HG03108 (cell line): ENCODE results near the gene ZNF496.
"Not testable (repeated sequence)": the region's sequence is repeated elsewhere in the genome, so short reads cannot be mapped to it uniquely, and the experiment has no call there.

Experiments used
- ATAC-seq: cut with Tn5 transposase; IDR thresholded peaks from one replicate; pipeline ENCODE4 v1.9.1; 2021; ENCODE audit warnings: moderate library complexity; ENCODE audit not compliant: unreplicated experiment

ZNF496 gene

DNA sequence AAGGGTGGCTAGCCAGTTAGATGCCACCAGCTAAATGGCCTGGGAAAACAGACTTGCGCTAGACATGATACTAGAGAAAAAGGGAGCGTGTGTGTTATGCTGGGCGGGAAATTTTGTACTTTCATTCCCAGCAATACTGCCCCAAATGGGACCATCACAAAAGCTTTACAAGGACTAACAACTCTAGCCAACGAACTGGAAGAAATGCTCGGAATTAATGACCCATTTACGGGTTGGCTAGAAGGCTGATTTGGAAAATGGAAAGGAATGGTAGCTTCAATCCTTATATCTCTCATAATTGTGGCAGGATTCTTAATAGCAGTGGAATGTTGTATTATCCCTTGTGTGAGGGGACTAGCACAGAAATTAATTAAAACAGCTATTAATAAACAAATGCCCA lies 27.9 kb upstream of the ZNF496 start:
- no peak for ATAC-seq

GRCh38 chr1:247358920-247359319 lies 27.3 kb upstream of the ZNF496 start:
- no peak for ATAC-seq

DNA sequence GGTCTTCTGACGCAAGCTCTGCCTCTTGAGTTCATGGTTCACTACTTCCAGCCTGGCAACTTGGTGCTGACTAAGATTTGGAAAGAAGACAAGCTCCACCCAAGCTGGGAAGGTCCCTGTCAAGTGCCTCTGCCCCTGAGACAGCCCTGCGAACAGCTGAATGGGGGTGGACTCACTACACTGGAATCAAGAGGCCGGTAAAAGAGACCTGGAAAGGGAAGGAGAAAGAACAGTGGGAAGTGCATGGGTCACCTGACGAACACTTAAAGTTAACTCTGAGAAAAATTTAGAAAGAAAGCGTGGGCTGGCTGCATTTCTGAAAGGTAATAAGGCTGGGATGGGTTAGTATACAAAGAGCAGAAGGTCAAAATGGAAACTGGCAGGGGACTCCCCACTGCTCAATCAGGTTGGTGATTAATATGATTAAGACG lies 26.1 kb upstream of the ZNF496 start:
- peak; percentile 88 for ATAC-seq

DNA sequence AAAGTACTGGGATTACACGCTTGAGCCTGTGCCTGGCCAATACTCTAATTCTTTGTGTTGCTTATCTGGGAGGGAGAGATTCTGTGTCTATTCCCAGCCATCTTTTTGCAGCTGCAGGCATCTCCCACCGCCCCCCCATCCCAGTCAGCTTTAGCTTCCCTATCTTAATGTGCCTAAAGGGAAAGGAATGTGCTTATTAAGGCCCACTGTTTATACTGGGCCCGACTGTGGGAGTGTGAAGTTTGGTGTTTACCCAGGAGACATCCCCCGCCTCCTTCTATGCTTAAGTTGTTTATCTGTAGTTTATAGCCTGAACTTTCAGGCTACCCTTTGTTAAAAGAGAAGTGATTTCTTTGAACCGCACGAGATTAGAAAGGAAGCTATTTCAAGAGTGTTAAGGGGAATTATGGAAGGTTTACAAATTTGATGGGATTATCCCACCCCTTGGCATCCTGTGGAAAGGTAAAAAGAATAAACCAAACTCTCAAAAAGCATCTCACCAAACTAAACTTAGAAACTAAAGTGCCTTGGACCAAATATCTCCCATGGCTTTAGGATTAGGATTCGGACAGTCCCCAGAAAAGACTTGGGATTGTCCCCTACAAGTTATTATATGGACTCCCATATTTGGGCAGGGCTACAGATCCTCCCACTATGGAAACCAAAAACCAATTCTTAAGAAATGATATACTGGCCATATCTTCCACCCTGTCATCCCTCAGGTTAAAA lies 25.5 kb upstream of the ZNF496 start:
- no peak for ATAC-seq

DNA sequence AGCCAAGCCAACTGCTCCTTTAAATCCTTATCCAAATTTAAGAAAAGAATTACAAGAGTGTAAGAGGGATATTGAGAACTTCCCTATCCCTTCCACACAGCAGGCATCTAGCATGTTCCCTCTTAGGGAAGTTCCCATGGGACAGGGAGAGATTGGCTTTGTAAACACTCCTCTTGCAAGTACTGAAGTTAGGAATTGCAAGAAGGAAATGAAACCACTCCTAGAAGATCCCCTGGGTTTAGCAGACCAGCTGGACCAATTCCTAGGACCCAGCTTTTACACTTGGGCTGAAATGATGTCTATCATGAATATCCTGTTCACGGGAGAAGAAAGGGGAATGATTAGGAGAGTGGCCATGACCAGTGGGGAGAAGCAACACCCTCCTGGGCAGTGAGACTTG lies 23.5 kb upstream of the ZNF496 start:
- ATAC-seq: not testable (repeated sequence)

DNA sequence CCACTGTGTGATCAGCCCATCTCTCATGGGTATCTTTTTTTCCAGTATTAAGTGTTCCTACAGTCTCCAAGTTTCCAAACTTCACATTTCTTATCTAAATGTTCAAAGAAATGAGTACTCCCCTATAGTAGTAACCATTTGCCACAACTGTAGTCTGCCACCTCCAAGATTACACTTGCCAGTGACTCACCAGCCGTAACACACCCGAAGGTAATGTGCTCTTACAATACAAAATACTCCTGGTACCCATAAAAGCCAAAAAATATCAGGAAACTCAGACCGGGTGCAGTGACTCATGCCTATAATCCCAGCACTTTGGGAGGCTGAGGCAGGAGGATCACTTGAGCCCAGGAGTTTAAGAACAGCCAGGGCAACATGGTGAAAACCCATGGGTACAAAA lies 20.5 kb upstream of the ZNF496 start:
- no peak for ATAC-seq

GRCh38 chr1:247350587-247350986 lies 18.9 kb upstream of the ZNF496 start:
- ATAC-seq: no peak

DNA sequence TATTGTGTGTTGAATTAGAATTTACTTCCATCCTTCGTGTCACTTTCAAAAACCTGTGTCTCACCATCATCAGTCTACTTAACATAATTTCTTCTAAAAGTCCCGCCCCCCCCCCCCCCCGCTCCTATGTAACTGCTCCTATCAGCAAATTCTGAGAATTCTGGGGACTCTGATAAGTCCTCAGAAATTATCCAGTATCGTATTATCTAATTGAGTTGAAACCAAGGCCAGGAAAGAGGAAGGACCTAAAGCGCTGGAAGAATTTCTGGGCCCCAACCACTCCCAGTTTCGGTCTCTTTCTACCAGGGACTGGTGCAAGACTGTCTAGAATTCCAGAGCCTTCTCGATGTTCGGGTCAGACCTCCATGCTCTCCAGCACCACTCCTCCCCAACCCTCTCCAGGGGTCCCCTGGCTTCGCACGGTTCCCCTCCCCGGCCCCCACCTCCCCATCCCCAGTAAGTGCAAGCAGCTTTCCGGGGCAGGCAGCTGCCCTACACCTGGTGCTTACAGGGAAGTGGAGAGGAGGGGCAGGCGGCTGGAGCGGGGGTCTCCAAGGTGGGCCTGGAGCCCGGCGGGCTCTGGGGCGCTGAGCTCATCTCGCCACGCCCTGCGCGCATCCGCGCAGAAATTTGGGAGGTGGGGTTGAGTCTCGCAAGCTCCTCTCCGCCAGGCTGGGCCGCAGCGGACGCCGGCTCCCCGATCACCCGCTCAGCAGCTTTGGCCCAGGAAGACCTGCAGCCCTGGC lies 16.0 kb upstream of the ZNF496 start:
- no peak for ATAC-seq

DNA sequence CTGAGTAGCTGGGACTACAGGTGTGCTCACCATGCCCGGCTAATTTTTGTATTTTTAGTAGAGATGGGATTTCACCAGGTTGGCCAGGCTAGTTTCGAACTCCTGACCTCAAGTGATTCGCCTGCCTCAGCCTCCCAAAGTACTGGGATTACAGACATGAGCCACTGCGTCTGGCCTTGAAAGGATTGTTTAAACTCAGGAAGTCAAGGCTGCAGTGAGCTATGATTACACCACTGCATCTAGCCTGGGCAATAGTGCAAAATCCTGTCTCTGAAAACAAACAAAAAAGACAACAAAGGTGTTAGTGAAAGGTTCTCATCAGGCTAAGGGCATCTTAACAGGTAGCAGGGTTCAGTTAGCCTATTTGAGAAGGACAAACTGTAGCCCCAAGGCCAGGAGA lies 14.2 kb upstream of the ZNF496 start:
- ATAC-seq: no peak

DNA sequence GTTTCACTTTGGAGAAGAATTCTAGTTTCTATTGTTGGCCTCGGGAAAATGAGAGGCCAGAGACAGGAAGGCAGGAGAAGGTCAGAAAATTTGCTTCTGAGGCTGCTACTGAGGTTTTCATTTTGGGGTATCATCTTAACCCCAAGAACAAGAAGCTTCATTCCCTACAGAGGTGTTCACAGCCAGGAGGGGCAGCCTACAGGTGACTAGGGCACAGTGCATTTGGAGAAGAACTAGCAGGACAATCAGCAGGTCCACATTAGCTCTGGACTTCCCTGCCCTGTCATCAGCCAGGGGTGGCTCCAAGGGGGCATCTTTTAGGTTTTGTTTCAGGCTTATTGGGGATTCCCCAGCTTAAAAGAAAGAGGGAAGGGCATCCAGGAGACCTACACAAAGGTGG lies 12.1 kb upstream of the ZNF496 start:
- no peak for ATAC-seq

DNA sequence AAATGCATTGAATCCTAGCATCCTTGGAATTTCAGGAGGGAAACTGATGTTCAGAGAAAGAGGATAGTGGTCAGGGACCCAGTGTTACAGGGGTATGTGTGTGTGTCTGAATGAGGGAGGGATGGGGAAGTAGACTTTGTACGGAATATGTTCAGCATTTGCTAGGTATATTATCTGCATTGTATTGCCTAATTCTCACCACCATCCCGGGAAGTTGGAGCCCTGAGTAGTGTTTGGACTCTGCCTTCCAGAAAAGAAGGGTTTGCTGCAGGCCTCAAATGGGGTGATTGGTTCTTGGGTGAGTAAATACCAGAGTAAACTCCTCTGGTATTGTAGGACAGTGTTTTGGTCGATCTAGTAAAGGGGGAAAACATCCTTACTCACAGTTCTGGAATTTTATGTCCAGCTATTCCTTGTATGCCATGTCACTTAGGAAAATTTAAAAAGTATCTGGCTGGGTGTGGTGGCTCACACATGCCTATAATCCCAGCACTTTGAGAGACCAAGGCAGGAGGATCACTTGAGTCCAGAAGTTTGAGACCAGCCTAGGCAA lies 7.1 kb upstream of the ZNF496 start:
- ATAC-seq: no peak

DNA sequence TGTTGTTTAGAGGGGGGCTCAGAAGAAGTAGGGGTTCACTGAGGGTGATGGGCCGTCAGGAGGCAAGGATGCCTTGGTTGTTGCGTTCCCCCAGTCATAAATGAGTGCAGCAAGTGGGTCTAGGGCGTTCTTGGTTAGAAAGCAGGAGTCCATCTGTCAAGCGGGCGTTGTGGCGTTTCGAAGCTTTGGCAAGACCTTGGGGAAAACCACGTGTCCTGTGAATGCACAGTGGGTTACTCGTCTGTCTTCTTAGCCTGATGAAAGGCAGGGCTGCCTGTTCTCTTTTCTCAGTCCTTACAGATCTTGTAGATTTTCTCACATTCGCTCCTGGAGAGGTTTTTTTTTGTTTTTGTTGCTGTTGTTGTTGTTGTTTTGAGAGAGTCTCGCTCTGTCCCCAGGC lies 6.3 kb upstream of the ZNF496 start:
- no peak for ATAC-seq

- ATAC-seq: no peak
Measured at GRCh38 chr1:247337250-247337746, 5.6 kb upstream of the ZNF496 start.

DNA sequence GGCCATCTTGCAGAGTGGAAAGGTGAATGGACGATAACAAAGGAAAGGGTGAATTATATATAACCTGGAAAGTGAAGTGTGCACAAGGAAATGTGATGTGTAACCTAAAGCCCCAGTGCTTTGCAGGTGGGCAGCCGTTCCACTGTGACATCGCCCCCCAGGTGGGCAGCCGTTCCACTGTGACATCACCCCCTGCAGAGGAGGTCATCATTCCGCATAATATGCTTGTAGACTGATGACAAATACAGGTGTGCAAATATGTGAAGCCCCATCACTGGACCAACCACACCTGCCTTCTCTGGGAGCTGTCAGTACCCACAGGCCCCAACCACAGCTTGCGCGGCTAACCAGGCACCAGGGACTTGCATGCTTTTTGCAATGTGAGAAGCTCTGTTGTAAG lies 4.7 kb upstream of the ZNF496 start:
- no peak for ATAC-seq

DNA sequence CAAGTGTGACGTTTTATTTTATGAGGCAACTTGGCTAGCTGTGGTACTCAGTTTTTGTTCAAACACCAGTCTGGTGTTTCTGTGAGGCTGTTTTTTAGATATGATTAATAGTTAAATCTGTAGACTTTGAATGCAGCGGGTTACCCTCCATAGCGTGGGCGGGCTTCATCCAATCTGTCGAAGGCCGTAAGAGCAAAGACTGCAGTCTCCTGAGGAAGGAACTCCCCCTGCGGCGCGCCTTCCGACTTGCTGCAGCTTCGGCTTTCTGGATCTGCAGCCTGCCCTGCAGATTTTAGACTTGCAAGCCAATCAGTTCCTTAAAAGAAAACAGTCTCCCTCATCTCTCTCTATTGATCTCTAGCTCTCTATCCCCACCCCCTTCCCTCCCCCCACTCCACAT lies 4.2 kb upstream of the ZNF496 start:
- ATAC-seq: no peak

- ATAC-seq: no peak
Measured at GRCh38 chr1:247334378-247335133, 2.9 kb upstream of the ZNF496 start.

DNA sequence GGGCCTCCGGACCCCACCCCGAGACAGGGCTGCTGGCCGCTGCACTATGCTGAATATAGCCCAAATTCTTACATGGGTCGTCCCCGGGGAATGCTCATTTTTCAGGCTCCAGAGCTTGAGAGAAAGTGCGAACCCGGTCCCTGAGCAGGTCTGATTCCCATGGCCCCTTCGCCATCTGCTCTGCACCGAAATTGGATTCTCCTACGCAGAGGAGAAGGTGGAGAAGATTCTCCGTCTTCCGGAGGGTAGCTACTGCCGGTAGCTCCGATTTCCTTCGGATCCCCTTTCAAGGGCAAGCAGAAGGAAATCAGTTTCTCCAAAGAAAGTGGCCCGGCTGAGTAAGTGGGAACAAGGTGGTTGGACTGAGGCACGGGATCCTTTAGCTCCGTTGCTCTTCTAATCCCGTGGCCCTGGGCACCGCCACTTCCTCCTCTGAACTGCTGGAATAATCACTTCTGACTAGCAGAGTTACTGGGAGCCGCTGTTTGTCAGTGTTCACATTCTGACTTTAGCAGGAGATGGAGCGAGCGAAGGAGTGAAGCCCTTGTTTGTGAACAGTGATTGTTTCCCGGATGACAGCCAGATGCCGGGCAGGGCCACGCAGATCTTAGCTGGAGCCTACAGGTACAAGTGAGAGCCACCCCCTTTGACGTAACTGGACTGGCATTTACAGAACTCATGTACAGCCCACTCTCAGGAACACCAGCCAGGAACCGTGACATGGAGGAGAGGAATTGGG lies 1.1 kb upstream of the ZNF496 start:
- no peak for ATAC-seq

DNA sequence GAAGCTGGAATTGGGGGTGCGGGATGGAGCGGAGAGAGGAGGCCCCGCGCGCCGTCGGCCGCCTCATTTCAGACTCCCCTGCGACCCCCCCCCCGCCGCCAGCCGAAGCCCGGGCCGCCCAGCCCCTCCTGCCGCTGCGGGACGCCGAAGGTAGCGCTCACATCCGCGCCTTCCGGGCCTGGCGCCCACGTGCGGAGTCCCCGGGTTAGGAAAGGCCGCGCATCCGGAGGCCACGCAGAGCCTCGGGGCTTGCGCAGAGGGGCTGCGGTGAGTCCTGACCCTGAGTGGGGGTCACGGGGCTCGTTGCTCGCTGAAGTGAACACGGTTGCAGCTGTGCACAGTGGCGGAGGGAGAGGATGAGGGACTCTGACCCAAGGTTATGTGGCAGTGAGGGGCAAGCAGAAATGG lies 552 bp upstream of the ZNF496 start:
- peak; percentile 42 for ATAC-seq

GRCh38 chr1:247331172-247331524 lies 519 bp downstream of the ZNF496 start:
- peak; percentile 44 for ATAC-seq

GRCh38 chr1:247330548-247331171 lies 1.0 kb downstream of the ZNF496 start:
- ATAC-seq: no peak
